ENCODE measurements around the gene FLAD1. TPM values are rescaled to one million over a fixed set of nuclear protein-coding genes. Genes with fewer than 3 reads are reported as not detected.
A peak's percentile ranks its signal among the peaks of the same experiment; 100 is the strongest.

FLAD1 gene
- total and polyA plus RNA-seq, 2 of the 4 experiments (the other 2 are of a cell fraction), result 26.3 to 37.3 TPM

GRCh38 chr1:155038602-155039307 lies 55.6 kb downstream of the FLAD1 start:
- H3K27me3 ChIP-seq (ENCODE audit: control insufficient read depth, insufficient read depth, low read length), result peaks cover 39% of the 10 kb centered on the region
- no peak overlapping the region for H2BK15ac ChIP-seq (ENCODE audit: low read depth, low read length)
- DNase-seq (peak; percentile 19), ATAC-seq (ENCODE audit: low read depth) (peak; percentile 66)
- no peak overlapping the region for H3K23ac ChIP-seq (ENCODE audit: low read depth, low read length)
- no peaks in the 10 kb centered on the region for H3K79me1 ChIP-seq (ENCODE audit: low read depth in 1 of 2, low read length in 2 of 2)
- no peak overlapping the region for H2AFZ ChIP-seq (replicated peaks; ENCODE audit: low read length, poor library complexity)
- H3K9me1 ChIP-seq (ENCODE audit: insufficient read depth, low read length), result peaks cover 6% of the 10 kb centered on the region; the same call in 1 of the 2 replicates
- H3K56ac ChIP-seq (ENCODE audit: extremely low read depth, insufficient read depth, low read length), result no peak overlapping the region
- H4K91ac ChIP-seq (ENCODE audit: insufficient read depth, low read depth, low read length), result no peak overlapping the region
- in situ Hi-C loops (cut with MboI; ENCODE audit: low sequenced_read_pairs), result no loop called here
- ChIA-PET POLR2A (ENCODE audit: unreplicated experiment) (no interaction called here), CTCF (interaction anchor here (1.4 to 1.8 kb wide), 2 partner anchors 12 to 23 kb away, joined by 3 to 4 read pairs; partner anchors contain the start of gene ADAM15)
- H4K8ac ChIP-seq (ENCODE audit: low read depth in 2 of 2, low read length in 2 of 2), result no peak overlapping the region
- dilution Hi-C loops (cut with HindIII; ENCODE audit: low sequenced_read_pairs, unreplicated experiment), result no loop called here
- no peak overlapping the region for H2BK120ac ChIP-seq (ENCODE audit: low read depth, low read length)
- no peak overlapping the region for H3K18ac ChIP-seq (ENCODE audit: low read depth, low read length)
- H3K4me2 ChIP-seq (ENCODE audit: low read depth, low read length), result no peak overlapping the region
- H2AK5ac ChIP-seq (ENCODE audit: low read depth, low read length), result no peak overlapping the region
- no peak for TF ChIP-seq MAFK (IDR thresholded peaks at IDR 0.05; ENCODE audit: low read depth, low read length)
- TF ChIP-seq NFE2L2 (IDR thresholded peaks at IDR 0.05; ENCODE audit: low read depth, low read length), result no peak
- no peak for TF ChIP-seq BHLHE40 (IDR thresholded peaks at IDR 0.05; ENCODE audit: low read depth, low read length)
- no peak for TF ChIP-seq CTCF (conservative IDR thresholded peaks at IDR 0.05; ENCODE audit: low read depth, low read length)
- TF ChIP-seq RCOR1 (IDR thresholded peaks at IDR 0.05; ENCODE audit: insufficient replicate concordance, low read length), result no peak
- no peak for TF ChIP-seq MAZ (IDR thresholded peaks at IDR 0.05; ENCODE audit: borderline replicate concordance, low read depth, low read length)
- no peak for TF ChIP-seq MXI1 (IDR thresholded peaks at IDR 0.05; ENCODE audit: borderline replicate concordance, low read depth, low read length)
- TF ChIP-seq RAD21 (IDR thresholded peaks at IDR 0.05; ENCODE audit: low read length), result no peak
- TF ChIP-seq SMC3 (IDR thresholded peaks at IDR 0.05; ENCODE audit: low read depth, low read length), result no peak
- no peak overlapping the region for H3K14ac ChIP-seq (replicated peaks; ENCODE audit: low read depth, low read length)
- H4K20me1 ChIP-seq (ENCODE audit: insufficient read depth, low read length), result no peaks in the 10 kb centered on the region
- H4K5ac ChIP-seq (ENCODE audit: low read depth, low read length), result no peak overlapping the region
- peaks cover 1% of the 10 kb centered on the region; the same call in 1 of the 2 replicates for H3K4me1 ChIP-seq (ENCODE audit: control insufficient read depth, insufficient read depth, low read length)
- H3K9me3 ChIP-seq (ENCODE audit: control insufficient read depth, insufficient read depth, low read length), result no peaks in the 10 kb centered on the region
- no peak overlapping the region for H2BK5ac ChIP-seq (ENCODE audit: low read depth, low read length, poor library complexity, severe bottlenecking)
- no peak overlapping the region for H3K4ac ChIP-seq (ENCODE audit: low read depth, low read length)
- H3K27ac ChIP-seq (ENCODE audit: insufficient read depth, low read length), result no peak overlapping the region
- H3K9ac ChIP-seq (ENCODE audit: low read depth, low read length), result no peak overlapping the region
- H2AK9ac ChIP-seq (replicated peaks; ENCODE audit: low read depth, low read length, poor library complexity), result no peak overlapping the region
- no peak overlapping the region for H2BK20ac ChIP-seq (ENCODE audit: low read depth, low read length)
- intact Hi-C loops (cut with micrococcal nuclease), result no loop called here
- BruUV-seq (replicated peaks), result no TSS peak
- 22% methylated on average over 4 of the region's 8 CpGs; no CpG with 5 or more reads in 1 of the 2 experiments for WGBS, 2 experiments (ENCODE audit: extremely low coverage in 2 of 2, insufficient read length in 1 of 2)
- no peaks in the 10 kb centered on the region for H3K36me3 ChIP-seq (ENCODE audit: control insufficient read depth, insufficient read depth, low read length)
- no peak overlapping the region for H3K4me3 ChIP-seq (ENCODE audit: insufficient read depth, low read depth, low read length)
